Stimulated activated CD4-positive, alpha-beta T cell treated with anti-CD3 and anti-CD28 coated beads, Interleukin-1b, Interleukin-23, amount 100 ng/mL, for 24 hours (primary cell): ENCODE data around the gene CHST8.
"Not testable (repeated sequence)": the region's sequence is repeated elsewhere in the genome, so short reads cannot be mapped to it uniquely, and the experiment has no call there.

Experiments used
- DNase-seq, 4 experiments: peaks; one replicate each; pipeline ENCODE4 v3.0.0-alpha.2; 2020; ENCODE audit warnings: low read depth in 4 of 4, low spot score in 1 of 4

CHST8 gene

DNA sequence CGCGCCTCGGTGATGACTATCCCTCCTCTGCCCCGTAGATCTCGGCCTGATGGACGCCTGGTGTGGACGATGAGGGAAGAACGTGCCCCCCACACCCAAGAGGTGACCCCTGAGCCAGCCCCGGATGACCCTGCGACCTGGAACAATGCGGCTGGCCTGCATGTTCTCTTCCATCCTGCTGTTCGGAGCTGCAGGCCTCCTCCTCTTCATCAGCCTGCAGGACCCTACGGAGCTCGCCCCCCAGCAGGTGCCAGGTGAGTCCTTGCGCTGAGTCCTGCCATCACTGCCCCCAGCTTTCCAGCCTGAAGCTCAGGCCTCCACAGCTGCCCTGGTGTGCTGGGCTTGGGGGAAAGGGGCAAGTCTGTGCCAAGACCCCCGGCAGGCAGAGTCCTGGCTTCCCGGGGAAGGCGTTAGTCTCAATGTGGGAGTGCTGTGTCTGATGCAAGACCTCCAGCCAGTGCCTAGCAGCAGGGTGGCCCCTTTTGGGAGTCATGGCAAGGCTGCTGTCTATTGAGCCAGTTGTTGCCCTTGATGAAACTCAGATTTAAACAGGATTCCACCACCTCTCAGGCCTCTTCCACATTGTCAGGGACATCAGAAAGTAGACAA, 67.5 kb downstream of the CHST8 start:
- no peak for DNase-seq

DNA sequence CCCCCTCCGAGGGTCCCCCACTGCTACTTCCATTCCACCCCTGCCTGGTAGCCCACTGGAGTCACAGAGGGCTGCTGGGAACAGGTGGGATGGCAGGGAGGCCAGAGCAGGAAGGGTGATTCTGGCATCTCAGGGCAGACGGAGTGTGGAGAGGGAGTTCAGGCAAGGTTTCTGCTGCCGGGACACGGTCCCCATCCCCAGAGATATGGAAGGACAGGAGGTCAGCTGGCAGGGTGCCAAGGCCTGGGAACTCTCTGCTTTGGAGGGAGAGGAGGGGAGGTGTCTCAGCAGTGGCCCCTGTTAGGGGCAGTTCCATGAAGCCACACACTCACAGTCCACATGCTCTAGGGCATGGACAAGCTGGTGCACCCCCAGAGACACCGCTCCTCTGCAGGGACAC, 68.1 kb downstream of the CHST8 start:
- DNase-seq = no peak

DNA sequence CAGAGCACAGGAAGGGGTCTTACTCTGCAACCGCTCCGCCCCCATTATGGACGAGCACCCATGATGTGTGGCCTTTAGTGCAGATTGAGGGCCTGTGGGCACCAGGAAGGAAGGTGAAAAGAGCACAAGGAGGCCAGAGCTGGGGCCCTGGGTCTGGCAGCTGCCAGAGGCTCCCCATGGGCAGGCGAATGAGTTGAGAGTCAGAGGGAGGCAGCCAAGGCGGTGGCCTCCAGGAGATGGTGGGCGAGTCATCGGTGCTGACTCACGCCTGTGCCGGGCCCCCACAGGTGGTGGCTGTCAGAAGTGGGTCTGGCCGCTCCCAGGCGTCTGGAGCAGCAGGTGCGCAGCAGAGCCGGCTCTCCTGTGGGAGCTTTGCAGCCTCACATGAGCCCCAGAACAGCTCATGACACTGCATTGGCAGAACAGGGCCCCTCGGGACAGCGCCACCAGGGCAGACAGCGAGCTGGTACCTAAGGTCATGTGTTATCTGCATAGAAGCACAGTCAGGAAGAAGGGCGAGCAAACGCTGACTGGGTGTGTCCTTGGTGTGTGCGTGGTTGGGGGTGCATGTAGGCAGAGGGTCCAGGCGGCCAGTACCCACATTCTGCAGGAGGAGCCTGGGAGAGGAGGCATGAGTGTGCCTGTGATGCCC, 68.8 kb downstream of the CHST8 start:
- no peak for DNase-seq

DNA sequence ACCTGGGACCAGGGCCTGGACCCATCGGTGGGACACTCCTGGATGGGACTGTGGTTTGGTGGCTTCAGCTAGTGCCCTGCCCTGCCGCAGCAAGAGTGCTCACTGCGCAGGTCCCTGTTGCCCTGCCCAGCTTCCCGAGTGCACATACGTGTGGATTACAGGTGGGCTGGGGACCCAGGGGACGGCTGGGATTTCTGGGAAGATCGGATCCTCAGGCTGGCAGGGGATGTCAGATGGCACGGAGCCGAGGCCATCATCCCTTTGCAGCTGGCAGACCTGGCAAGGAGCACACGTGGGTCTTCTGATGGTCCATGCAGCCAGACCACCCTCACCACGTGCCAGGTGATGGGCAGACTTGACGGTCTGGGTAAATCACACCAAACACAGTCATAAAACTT, 69.3 kb downstream of the CHST8 start:
- no peak for DNase-seq

DNA sequence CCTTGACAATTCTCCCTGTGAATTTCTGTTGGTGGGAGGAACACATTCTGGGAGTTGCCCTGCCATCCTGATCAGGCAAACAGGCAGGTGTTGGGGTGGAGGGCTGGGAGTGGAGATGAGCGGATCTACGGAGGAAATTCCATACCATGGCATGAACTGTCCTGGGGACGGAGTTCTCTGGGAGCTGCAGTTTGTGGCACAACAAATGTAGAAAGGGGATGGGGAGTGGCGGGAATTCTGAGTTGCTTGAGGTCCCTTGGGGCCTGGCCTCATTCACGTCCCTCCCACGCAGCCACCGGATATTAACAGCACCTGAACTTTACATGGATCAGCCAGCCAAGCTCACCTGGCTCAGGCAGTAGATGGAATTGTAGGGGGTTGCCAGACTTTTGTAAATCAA, 70.0 kb downstream of the CHST8 start:
- DNase-seq = no peak

DNA sequence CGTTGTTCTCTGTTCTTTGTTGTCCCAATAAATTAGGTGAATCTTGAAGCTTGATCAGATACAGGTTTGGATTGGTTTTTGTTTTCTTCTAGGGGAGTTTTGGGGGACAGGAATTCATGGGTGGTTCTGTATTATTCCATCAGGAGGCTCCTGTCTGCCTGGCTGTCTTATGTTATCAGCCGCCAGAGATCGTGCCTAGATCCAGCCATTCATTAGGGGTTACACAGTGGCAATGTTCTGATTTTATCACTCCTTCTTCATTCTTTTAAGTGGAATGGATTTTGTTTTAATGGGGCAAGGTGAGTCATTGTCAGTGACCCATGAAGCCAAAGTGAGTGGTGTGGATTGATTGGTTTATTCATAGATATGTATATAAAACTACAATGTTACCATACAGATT, 71.9 kb downstream of the CHST8 start:
- DNase-seq = no peak

DNA sequence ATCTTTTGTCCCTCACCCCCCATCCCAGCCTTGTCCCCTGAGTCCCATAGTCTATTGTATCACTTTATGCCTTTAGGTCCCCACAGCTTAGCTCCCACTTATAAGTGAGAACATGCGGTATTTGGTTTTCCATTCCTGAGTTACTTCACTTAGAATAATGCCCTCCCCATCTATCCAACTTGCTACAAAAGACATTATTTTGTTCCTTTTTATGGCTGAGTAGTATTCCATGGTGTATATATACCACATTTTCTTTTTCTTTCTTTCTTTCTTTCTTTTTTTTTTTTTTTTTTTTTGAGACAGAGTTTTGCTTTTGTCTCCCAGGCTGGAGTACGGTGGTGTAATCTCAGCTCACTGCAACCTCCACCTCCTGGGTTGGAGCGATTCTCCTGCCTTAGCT, 73.8 kb downstream of the CHST8 start:
- not testable (repeated sequence) for DNase-seq

DNA sequence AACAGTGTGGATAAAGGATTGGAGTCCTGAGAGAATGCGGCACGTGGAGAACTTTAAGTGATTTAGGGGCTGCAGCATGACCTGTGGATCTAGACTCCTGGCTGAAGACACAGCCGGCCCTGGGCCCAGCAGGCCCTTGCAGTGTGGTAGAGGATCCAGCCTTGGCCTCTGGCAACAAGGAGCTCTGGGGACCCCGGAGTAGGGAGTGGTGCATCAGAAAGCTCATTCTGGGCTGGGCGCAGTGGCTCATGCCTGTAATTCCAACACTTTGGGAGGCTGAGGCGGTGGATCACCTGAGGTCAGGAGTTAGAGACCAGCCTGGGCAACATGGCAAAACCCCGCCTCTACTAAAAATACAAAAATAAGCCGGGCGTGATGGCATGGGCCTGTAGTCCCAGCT, 76.0 kb downstream of the CHST8 start:
- DNase-seq = no peak

DNA sequence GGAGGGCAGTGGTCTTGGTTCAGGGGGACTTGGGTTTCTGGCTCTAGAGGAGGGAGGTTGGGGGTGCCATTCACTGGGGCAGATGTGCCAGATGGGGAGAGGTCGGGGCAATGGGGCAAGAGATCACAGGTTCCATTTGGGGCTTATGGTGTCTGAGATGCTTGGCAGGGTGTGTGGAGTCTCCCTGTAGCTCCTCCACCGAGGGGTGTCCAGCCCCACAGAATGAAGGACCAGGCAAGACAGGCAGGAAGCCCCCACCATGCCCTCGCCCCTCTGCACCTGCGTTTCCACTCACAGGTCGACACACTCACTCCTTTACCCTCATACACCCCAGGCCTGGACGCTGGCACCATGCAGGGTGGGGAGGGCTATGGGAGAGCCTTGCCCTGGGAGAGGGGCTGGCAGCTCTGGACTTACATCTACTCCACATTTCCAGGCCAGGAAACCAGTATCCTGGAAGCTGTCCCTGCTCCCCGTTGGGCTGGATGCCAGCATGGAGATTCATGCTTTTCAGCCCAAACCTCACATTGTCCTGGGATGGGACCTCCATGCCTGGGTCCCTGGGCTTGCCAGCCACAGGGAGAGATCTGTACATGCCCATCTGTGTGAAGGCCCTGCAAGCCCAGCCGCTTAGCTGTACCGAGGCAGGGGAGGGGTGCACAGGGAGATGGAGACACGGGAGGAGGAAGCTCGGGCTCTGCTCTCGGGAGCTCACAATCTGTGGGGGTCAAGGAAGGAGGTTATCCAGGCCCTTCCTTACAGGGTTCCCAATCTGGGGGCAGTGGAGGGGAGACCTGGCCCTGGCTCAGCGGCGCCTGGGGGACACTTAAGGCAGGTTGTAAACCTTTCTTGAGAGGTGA, 77.1 kb downstream of the CHST8 start:
- DNase-seq = no peak

DNA sequence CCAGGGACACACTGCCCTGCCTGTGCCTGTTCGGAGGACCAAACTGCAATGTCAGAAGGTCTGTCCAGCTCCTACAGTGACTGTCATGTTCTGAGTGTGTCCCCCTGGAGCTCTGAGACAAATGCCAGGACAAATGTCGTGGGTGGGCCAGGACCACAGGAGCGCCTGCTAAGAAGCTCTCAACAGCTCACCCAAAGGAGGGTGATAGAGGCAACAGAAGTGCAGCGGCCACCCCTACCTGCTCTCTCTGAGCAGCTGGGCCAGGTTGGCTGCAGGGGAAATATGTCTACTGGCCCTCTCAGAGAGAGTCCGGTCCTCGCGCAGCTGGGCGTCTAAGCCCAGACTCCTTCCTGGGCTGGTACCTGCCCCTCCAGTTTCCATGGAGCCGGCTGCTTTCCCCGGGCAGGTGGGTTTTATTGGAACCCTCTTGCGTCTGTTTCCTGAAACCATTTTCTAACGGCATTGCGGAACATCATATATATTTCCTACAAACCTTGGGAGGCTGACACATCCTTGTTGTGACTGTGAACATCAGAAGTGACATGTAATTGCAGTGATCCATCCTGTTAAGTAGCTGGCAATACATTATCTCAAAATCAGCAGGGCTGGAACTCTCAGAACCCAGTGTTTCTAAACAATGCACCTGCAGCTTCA, 78.1 kb downstream of the CHST8 start:
- no peak for DNase-seq

DNA sequence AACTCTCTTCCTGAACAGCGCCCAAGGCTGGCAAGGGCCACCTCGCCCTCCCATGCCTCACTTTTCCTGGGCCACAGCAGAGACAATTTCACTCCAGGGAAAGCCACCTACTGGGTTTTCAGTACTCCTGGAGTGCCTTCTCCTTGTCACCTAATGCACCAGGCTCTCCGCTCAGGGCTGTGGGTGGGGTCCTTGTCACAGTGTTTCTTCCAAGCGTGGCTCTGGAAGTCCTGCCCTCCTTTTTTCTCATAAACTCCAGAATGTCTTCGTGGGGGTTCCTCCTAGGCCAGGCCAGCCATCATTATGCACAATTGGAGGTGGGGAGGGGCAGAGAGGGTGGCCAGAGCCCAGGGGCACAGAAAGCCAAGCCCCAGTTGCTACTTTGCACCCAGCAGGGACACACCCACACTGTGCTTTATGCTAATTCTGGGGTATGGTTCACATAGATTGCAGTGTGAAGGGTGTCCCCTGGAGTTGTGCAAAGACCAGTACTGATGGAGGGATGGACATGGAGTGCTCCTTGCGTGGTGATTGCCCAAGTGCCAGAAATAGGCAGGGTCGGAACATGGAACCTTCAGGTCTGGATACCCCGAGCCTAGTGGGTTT, 78.8 kb downstream of the CHST8 start:
- no peak for DNase-seq

DNA sequence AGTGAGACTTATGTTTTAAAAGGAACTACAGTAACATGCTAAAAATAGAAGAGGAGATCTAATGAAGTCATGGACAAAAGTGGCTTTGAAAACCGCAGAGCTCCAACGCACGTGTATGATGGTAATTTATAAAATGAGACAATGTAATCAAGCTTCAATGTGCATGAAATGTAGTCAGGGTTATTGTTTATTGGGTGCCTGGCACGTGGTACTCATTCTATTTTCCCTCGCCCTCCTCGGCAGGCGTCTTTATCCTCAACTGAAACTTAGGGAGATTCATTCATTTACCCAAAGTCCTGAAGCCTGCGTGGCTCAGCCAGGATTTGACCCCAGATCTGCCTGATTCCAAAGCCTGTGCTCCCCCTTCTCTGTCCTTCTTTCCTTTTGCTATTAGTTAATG, 79.8 kb downstream of the CHST8 start:
- no peak for DNase-seq

DNA sequence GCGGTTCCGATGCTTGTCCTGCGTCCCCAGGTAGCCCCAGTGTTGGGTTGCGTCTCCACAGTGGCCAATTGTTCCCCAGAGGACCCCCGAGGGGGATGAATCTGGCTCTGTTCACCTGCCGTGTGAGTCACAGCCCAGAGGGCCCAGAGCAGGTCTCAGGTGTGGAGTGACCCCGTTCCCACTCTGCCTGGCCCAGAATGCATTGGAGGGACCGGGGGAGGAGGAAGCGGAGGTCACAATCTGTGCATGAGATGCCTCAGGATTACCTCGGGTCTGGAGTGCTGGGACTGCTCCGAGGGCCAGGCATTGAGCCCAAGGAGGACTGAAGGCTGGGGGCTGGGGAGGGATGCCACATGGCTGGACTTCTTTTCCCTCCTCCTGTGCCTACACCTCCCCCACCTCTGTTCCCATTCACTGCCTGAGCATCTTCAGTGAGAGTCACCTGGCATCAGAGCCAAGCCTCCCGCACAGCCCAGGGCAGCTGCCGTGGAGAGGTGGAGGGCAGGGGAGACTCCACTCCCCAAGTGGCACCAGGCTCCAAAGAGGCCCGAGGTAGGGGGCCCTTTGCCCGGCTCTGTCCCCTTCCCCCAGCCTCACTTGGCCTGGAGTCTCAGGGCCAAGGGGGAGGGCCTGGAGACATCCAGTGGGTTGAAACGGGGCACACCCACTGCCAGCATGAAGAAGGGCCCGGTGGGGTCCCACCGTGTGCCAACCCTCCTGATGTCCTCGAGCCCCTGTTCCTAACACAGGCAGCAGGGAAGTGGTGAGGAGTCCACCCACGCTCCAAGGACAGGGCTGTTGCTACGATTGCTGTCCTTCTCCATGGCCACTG, 81.1 kb downstream of the CHST8 start:
- DNase-seq = no peak

DNA sequence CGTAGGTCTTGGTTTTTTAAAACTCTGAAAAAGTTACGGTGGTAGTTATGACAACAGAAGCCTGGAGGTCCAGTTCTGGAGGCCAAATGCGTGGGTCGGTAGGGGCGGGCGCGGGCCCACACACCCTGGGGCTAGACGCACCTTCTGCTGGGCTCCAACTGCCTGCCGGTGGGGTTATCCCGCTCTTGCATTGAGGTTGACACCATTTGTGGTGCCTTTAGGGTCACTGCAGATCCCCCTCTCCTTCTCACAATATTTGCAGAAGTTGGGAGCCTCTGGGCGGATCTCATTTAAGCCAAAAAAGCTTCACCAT, 81.6 kb downstream of the CHST8 start:
- DNase-seq = no peak

DNA sequence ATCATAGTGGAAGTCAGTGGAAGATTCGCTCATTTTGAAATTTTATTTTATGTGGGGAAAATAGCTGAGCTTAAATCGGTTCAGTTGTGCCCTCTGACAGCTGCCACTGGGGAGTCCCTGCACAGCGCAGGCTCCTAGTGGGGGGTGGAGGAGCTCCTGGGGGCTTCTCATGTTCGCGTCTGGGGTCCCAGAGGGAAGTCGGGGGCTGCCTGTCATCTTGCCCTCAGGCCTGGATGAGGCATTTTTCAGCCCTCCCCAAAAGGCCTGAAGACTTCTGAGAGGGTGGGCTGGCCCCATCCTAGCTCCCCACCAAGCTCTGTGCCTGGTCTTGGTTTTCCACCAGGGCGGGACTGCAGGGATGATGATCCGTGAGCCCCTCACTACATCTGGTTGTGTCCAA, 82.1 kb downstream of the CHST8 start:
- no peak for DNase-seq

DNA sequence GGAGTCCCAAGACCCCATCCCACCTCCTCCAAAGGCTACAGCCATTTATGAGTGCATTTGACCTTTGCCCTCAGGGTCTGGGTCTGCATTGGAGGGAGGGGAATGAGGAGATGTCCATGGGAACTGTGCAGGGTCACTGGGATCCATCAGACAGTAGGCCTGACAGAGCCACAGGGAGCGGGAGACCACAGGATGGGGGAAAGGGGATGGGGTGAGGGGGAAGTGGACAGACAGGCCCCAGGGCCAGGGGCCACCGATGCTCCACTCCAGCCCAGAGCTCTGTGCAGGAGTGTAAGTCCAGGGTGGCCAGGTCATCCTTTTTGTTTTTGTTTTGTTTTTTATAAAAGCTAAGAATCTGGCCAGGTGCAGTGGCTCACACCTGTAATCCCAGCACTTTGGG, 82.5 kb downstream of the CHST8 start:
- no peak for DNase-seq

DNA sequence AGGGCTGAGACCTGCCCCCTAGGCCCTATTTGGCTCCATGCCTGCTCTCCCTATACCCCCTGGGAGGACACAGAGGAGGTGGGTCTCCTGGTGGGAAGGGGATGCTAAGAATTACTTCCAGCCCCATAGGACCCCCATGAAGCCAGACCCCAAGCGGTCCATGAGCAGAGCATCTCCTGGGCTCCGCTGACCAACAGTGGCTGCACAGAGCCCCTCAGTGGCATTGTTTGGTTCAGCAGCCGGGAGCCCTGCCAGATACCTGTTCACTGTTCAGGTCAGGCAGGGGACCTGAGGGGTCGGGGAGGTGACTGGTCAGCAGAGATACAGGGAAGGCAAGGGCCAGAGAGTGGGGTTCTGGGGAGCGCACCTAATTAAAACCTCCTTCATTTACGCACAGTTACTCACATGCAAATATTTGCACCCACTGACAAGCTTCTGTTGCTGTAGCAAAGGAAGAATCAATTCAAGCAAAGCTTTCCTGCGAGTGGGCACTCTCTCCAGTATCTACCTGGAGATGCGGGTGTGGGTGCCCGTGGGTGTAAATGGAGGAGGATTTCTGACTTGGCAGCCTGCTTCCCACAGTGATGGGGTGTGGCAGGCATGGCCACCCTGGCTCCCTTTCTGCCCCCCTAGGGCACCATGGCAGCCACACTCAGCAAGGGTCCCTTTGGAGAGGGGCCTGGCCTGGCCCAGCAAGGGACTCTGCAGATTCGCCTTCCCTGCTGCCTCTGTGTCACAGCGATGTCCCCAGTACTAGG, 83.5 kb downstream of the CHST8 start:
- no peak for DNase-seq

DNA sequence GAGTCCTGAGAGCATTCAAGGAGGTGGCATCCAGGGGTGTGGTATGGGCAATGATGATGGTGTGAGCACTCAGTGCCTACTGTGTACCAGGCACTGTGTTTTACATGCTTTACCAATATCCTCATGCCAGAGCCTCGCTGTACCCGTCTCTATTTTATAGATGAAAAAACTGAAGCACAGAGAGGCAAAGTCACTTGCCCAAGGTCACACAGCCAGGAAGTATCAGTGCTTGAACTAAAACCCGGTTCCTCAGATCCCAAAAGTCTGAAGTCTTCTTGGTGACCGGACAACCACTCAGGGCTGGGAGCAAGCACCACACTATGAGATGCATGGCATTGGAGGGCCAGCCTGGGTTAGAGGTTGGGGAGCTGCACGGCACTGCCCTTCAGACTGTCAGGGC, 84.1 kb downstream of the CHST8 start:
- no peak for DNase-seq

DNA sequence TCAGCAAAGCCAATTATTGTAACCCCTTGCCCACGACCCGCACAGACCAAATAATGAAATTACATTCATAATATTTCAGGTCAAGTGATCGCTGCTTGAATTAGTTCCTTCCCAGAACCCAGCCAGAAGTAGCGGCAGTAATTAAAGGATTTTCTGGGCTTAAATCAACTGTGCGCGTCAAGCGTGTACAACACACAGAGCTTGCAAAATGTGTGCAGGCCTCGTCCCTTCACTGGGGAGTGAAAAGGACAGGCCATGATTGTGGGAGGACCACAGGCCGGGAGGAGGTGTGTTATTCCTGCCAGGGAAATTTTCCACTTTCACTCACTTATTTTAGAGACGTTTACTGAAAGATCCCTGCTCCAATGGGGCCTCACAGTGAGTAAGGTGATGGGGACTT, 84.9 kb downstream of the CHST8 start:
- no peak for DNase-seq

DNA sequence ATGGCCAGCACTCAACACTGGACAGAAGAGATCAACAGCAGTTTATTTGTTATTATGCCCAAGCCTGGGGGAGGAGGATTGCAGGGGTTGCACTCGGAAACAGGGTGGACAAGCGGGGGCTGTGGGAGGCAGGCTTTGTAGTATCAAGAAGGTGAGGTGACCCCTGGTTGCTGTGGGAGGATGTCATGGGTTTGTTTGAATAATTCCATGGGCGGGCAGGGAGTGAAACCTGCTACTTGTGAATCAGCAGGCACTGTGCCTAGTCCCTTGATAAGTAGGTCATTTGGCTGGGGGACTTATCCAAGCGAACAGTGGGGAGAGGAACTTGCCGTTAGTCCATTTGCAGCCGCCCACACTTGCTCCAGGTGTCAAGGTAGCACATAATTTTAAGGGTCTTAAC, 90.5 kb downstream of the CHST8 start:
- DNase-seq = no peak
